C4-2B (cell line): ENCODE data around the gene SHMT2.

ENCODE experiments used
- ZFX ChIP-seq: fragments of 450-650 bp; IDR thresholded peaks from 2 replicates; pipeline ENCODE4 v1.6.1; 2017
- TF ChIP-seq, protein P1 (sequence below): fragments of 450-650 bp; conservative IDR thresholded peaks from 2 replicates; pipeline ENCODE4 v1.5.1; 2017; ENCODE audit warnings: mild to moderate bottlenecking

DNA sequence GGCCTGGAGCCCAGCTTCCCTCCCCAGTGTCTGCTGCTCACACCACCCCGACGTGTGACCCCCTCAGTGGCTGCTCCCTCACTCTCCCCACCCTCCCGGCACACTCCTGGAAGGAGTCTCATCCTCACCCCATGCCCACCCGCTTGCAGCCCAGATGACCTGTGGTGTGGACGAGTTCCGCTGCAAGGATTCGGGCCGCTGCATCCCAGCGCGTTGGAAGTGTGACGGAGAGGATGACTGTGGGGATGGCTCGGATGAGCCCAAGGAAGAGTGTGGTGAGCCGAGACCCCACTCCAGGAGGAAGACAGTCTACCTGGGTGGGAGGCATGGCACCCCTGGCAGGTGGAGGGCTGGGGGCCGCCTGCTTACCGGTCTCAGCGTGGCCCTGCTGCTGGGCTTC, 27.9 kb upstream of the SHMT2 start:
- TF ChIP-seq, protein P1, sequence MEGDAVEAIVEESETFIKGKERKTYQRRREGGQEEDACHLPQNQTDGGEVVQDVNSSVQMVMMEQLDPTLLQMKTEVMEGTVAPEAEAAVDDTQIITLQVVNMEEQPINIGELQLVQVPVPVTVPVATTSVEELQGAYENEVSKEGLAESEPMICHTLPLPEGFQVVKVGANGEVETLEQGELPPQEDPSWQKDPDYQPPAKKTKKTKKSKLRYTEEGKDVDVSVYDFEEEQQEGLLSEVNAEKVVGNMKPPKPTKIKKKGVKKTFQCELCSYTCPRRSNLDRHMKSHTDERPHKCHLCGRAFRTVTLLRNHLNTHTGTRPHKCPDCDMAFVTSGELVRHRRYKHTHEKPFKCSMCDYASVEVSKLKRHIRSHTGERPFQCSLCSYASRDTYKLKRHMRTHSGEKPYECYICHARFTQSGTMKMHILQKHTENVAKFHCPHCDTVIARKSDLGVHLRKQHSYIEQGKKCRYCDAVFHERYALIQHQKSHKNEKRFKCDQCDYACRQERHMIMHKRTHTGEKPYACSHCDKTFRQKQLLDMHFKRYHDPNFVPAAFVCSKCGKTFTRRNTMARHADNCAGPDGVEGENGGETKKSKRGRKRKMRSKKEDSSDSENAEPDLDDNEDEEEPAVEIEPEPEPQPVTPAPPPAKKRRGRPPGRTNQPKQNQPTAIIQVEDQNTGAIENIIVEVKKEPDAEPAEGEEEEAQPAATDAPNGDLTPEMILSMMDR, result no peak
- no peak for TF ChIP-seq ZFX
